ENCODE results near the gene PASK. TPM values are rescaled to one million over a fixed set of nuclear protein-coding genes. Genes with fewer than 3 reads are reported as not detected.
"Not testable (repeated sequence)": the region's sequence is repeated elsewhere in the genome, so short reads cannot be mapped to it uniquely, and the experiment has no call there.

The PASK gene
- polyA plus RNA-seq, 4 donors: 14.9 to 19.8 (median 15.7) TPM

GRCh38 chr2:241109210-241110088 is 39.8 kb downstream of the PASK start:
- DNase-seq (ENCODE audit: low read depth in 4 of 4, low spot score in 3 of 4): no peak

GRCh38 chr2:241108271-241109209 is 40.7 kb downstream of the PASK start:
- DNase-seq (ENCODE audit: low read depth in 4 of 4, low spot score in 3 of 4): no peak

- DNase-seq (ENCODE audit: low read depth in 4 of 4, low spot score in 3 of 4): no peak
Observed at GRCh38 chr2:241107031-241107783, 42.1 kb downstream of the PASK start.

GRCh38 chr2:241105641-241106040 is 43.6 kb downstream of the PASK start:
- DNase-seq (ENCODE audit: low read depth in 4 of 4, low spot score in 3 of 4): no peak

GRCh38 chr2:241104611-241105010 is 44.7 kb downstream of the PASK start:
- not testable (repeated sequence) for DNase-seq (ENCODE audit: low read depth in 4 of 4, low spot score in 3 of 4)

- no peak for DNase-seq (ENCODE audit: low read depth in 4 of 4, low spot score in 3 of 4)
Observed at GRCh38 chr2:241103176-241103595, 46.1 kb downstream of the PASK start.

GRCh38 chr2:241102239-241102803 is 47.0 kb downstream of the PASK start, which contains the start of gene MTERF4:
TSS of gene MTERF4 (minus strand) at chr2:241102287. CDS start at chr2:241102273, 14 bp downstream.
- DNase-seq (ENCODE audit: low read depth in 4 of 4, low spot score in 3 of 4): peak; percentile 69 to 79 (median 76)

GRCh38 chr2:241099246-241099645 is 50.0 kb downstream of the PASK start:
- no peak for DNase-seq (ENCODE audit: low read depth in 4 of 4, low spot score in 3 of 4)

GRCh38 chr2:241096979-241097378 is 52.3 kb downstream of the PASK start:
- DNase-seq (ENCODE audit: low read depth in 4 of 4, low spot score in 3 of 4): no peak

- no peak for DNase-seq (ENCODE audit: low read depth in 4 of 4, low spot score in 3 of 4)
Observed at GRCh38 chr2:241095594-241096290, 53.5 kb downstream of the PASK start.

GRCh38 chr2:241094924-241095420 is 54.3 kb downstream of the PASK start:
- DNase-seq (ENCODE audit: low read depth in 4 of 4, low spot score in 3 of 4): no peak

- DNase-seq (ENCODE audit: low read depth in 4 of 4, low spot score in 3 of 4): no peak
Observed at GRCh38 chr2:241094172-241094571, 55.1 kb downstream of the PASK start.

GRCh38 chr2:241093133-241093781 is 56.0 kb downstream of the PASK start:
- not testable (repeated sequence) for DNase-seq (ENCODE audit: low read depth in 4 of 4, low spot score in 3 of 4)

- DNase-seq (ENCODE audit: low read depth in 4 of 4, low spot score in 3 of 4): no peak
Observed at GRCh38 chr2:241092677-241093076, 56.6 kb downstream of the PASK start.

GRCh38 chr2:241091734-241092445 is 57.4 kb downstream of the PASK start:
- DNase-seq (ENCODE audit: low read depth in 4 of 4, low spot score in 3 of 4): no peak

- no peak for DNase-seq (ENCODE audit: low read depth in 4 of 4, low spot score in 3 of 4)
Observed at GRCh38 chr2:241091201-241091600, 58.1 kb downstream of the PASK start.

- no peak for DNase-seq (ENCODE audit: low read depth in 4 of 4, low spot score in 3 of 4)
Observed at GRCh38 chr2:241088791-241089732, 60.2 kb downstream of the PASK start.
